BJ (cell line): ENCODE results near the gene RET. TPM values are rescaled to one million over a fixed set of nuclear protein-coding genes. Genes with fewer than 3 reads are reported as not detected.

Experiments used
- CTCF ChIA-PET: fragments of 350-600 bp; formaldehyde crosslinking; extraction: SDS; loops from one replicate; lab custom pipeline; 2021; ENCODE audit warnings: antibody characterized with exemption, inconsistent platforms; lab: Yijun Ruan, JAX
- POLR2A ChIA-PET: fragments of 300-600 bp; sonication (Branson Sonifier 250); formaldehyde crosslinking; extraction: SDS; loops from one replicate; lab custom pipeline; 2021; ENCODE audit warnings: antibody characterized with exemption; lab: Charles Lee
- DNase-seq: peaks from one replicate; pipeline ENCODE4 v3.0.0-alpha.2; 2011; ENCODE audit warnings: low read depth
- H3K27me3 ChIP-seq: 2 replicates; pipeline ENCODE4 v1.6.0; 2011; ENCODE audit warnings: low read length; ENCODE audit not compliant: control insufficient read depth, insufficient read depth
- H3K36me3 ChIP-seq: 2 replicates; pipeline ENCODE4 v1.5.1; 2011; ENCODE audit warnings: low read length; ENCODE audit not compliant: control insufficient read depth, insufficient read depth
- H3K4me3 ChIP-seq: 2 replicates; pipeline ENCODE4 v1.5.1; 2011; ENCODE audit warnings: low read depth, mild to moderate bottlenecking, control low read depth, low read length
- polyA plus RNA-seq: library from polyadenylated mRNA; depleted of rRNA; stranded (reverse); fragments of >200 nt; gene quantifications from 2 replicates; pipeline ENCODE4 v1.2.3, GENCODE V29; 2011
- TF ChIP-seq, protein P1 (sequence below): IDR thresholded peaks from 2 replicates; pipeline ENCODE4 v1.5.1; 2011; ENCODE audit warnings: low read depth, mild to moderate bottlenecking, control low read depth, inconsistent platforms, low read length, moderate library complexity; ENCODE audit not compliant: insufficient read depth

Gene RET
- polyA plus RNA-seq, 1 experiment = 0.29 TPM

DNA sequence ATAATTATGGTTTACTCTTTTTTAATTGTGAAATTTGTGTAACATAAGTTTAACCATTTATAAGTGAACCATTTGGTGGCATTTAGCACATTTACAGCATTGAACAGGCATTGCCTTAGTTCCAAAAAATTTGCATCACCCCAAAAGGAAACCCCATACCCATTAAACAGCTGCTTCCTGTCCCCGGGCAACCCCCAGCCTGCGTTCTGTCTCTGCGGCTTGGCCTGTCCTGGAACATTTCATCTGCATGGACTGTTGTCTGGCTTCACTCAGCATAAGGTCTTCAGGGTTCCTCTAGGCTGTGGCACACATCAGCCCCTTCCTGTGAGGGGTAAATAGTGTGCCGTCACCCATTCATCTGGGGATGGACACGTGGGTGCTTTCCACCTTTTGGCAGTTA lies 6.9 kb downstream of the RET start:
- Histone ChIP-seq H3K4me3 (no peak overlapping the region), H3K36me3 (no peaks in the 10 kb centered on the region), H3K27me3 (peaks cover 4% of the 10 kb centered on the region; the same call in 1 of the 2 replicates)
- no peak for DNase-seq
- TF ChIP-seq, protein P1, sequence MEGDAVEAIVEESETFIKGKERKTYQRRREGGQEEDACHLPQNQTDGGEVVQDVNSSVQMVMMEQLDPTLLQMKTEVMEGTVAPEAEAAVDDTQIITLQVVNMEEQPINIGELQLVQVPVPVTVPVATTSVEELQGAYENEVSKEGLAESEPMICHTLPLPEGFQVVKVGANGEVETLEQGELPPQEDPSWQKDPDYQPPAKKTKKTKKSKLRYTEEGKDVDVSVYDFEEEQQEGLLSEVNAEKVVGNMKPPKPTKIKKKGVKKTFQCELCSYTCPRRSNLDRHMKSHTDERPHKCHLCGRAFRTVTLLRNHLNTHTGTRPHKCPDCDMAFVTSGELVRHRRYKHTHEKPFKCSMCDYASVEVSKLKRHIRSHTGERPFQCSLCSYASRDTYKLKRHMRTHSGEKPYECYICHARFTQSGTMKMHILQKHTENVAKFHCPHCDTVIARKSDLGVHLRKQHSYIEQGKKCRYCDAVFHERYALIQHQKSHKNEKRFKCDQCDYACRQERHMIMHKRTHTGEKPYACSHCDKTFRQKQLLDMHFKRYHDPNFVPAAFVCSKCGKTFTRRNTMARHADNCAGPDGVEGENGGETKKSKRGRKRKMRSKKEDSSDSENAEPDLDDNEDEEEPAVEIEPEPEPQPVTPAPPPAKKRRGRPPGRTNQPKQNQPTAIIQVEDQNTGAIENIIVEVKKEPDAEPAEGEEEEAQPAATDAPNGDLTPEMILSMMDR = no peak
- POLR2A ChIA-PET = no interaction called here
- CTCF ChIA-PET = no interaction called here

DNA sequence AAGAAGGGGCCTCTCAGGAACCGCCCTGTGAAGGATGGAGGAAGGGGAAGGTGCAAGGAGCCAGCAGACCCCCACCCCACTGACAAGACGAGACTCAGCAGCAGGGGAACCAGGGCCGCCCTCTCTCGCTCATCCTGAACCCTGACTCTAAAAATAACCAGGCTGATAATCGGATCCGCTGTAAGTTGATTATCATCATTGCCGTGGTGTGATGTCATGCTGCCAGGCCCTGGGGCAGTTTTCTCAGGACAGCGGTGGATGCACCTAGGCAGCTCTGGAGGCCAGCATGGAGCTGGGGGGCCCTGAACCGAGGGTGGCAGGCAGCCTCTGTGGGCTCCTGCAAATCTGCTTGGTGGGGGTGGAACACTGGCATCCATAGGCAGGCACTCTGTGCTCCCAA lies 7.9 kb downstream of the RET start:
- Histone ChIP-seq H3K4me3 (no peak overlapping the region), H3K27me3 (peaks cover 2% of the 10 kb centered on the region; the same call in 1 of the 2 replicates), H3K36me3 (no peaks in the 10 kb centered on the region)
- CTCF ChIA-PET = no interaction called here
- POLR2A ChIA-PET = no interaction called here
- TF ChIP-seq, protein P1 = no peak
- no peak for DNase-seq

DNA sequence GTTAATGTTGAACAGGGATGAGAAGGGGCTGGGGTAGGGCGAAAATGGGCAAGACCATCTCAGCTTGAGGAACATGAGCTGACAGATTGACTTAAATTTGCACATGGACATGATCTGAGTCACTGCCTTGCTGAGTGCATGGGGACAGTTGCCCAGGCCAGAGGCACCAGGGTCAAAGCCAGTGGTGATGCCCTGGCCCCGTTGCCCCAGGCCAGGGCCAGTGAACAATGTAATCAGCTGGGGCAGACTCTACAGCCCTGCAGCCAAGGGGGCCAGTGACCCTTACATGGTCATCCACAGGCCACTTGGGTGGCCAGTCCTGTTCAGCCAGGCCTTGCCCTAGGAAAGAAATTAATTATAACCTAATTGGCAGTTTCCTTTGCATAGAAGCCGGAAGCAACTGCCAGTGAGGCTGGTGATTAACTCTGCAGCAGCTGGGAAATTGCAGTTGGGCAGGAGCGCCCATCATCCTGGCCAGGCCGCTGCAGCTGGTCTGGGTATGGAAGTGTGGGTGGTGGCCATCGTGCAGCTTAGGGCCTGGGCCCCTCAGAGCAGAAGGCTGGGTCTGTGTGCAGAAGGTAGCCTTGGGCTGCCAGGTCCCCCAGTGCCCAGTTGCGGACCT lies 9.6 kb downstream of the RET start:
- H3K27me3 ChIP-seq = peaks cover 2% of the 10 kb centered on the region; the same call in 1 of the 2 replicates
- TF ChIP-seq, protein P1 = no peak
- H3K36me3 ChIP-seq = no peaks in the 10 kb centered on the region
- DNase-seq = no peak
- ChIA-PET CTCF (no interaction called here), POLR2A (no interaction called here)
- no peak overlapping the region for H3K4me3 ChIP-seq

DNA sequence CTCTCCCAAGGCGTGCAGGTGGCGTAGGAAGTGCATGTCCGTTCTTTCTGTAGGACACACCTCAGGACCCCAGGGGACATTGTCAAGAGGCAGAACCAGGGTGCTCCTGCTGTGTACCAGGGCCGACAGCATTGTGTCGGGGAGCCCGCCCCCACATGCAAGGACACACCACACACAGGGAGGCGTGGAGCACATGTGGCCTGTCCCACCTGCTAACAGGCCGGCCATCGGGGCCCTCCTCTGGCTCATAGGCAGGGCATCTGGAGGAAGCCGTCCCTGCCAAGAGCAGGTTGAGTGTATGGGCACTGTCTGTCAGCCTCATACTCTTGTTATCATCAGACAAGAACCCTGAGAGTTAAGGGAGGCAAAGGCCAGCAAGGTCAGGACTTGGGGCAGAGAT lies 12.7 kb downstream of the RET start:
- H3K27me3 ChIP-seq = peaks cover under 1% of the 10 kb centered on the region
- H3K4me3 ChIP-seq = no peak overlapping the region
- POLR2A ChIA-PET = no interaction called here
- no peak for DNase-seq
- no peaks in the 10 kb centered on the region for H3K36me3 ChIP-seq
- TF ChIP-seq, protein P1 = no peak
- CTCF ChIA-PET = no interaction called here

DNA sequence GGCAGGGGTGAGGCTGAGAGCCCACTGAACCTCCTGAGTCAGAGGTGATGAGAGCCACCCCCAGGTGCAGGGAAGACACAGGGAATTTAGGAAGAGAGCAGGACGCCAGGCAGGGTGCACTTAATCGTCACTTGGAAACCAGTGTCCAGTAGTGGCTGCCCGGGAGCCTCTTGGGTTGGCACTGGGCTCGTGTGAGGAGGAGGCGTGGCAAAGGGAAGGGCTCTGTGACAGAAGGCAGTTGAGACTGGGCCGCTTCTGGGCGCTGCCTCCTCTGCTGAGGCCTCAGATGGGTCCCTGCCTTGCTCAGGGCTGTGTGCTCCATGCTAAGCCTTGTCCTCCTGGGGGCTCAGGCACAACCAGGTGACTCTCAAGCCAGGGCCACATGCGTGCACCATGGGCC lies 13.3 kb downstream of the RET start:
- POLR2A ChIA-PET = no interaction called here
- Histone ChIP-seq H3K4me3 (no peak overlapping the region), H3K36me3 (no peaks in the 10 kb centered on the region), H3K27me3 (peaks cover 2% of the 10 kb centered on the region)
- DNase-seq = no peak
- TF ChIP-seq, protein P1 = no peak
- CTCF ChIA-PET = no interaction called here
